D721Med (cell line): ENCODE data around the gene PRR18.

ENCODE experiments used
- DNase-seq: peaks from one replicate; pipeline ENCODE4 v3.0.0; 2011; ENCODE audit warnings: low spot score; ENCODE audit not compliant: insufficient read length
- FAIRE-seq: peaks from 2 replicates; lab custom pipeline; 2011; peaks lifted over from hg19 to GRCh38; lab: Jason Lieb, UNC
- CTCF ChIP-seq: IDR thresholded peaks from 2 replicates; pipeline ENCODE4 v1.5.1; 2012; ENCODE audit warnings: mild to moderate bottlenecking, control low read depth; ENCODE audit not compliant: insufficient read depth; ENCODE audit errors: missing control alignments

The PRR18 gene

GRCh38 chr6:166334878-166335277, 26.7 kb upstream of the PRR18 start:
- DNase-seq (no peak), FAIRE-seq (no peak)
- TF ChIP-seq CTCF, result no peak

- FAIRE-seq (no peak), DNase-seq (no peak)
Observed at GRCh38 chr6:166333172-166333995, 25.2 kb upstream of the PRR18 start.

GRCh38 chr6:166331503-166332415, 23.6 kb upstream of the PRR18 start:
- no peak for FAIRE-seq
- no peak for DNase-seq

More at GRCh38 chr6:166333172-166333995, 25.2 kb upstream of the PRR18 start:
- TF ChIP-seq CTCF, result no peak

GRCh38 chr6:166330612-166331011, 22.4 kb upstream of the PRR18 start:
- DNase-seq, result no peak
- no peak for FAIRE-seq
- no peak for TF ChIP-seq CTCF

More at GRCh38 chr6:166331503-166332415, 23.6 kb upstream of the PRR18 start:
- no peak for TF ChIP-seq CTCF

GRCh38 chr6:166325383-166326042, 17.3 kb upstream of the PRR18 start:
- DNase-seq, result no peak
- no peak for FAIRE-seq
- TF ChIP-seq CTCF, result no peak

- no peak for TF ChIP-seq CTCF
- DNase-seq (no peak), FAIRE-seq (no peak)
Observed at GRCh38 chr6:166323395-166323794, 15.2 kb upstream of the PRR18 start.
